Neural crest cell (in vitro differentiated cells): ENCODE measurements around the gene SPATA6L. TPM values are rescaled to one million over a fixed set of nuclear protein-coding genes. Genes with fewer than 3 reads are reported as not detected.

ENCODE experiments used
- DNase-seq: peaks from one replicate; pipeline ENCODE4 v3.0.0; 2021; ENCODE audit warnings: low read depth, mixed read lengths, low spot score
- H3K27ac Mint-ChIP-seq: one replicate; pipeline ENCODE4 v1.8.0; 2021; ENCODE audit warnings: mild to moderate bottlenecking, mixed read lengths; ENCODE audit not compliant: unreplicated experiment
- H3K27me3 Mint-ChIP-seq: 2 replicates; pipeline ENCODE4 v1.8.0; 2021; ENCODE audit warnings: low read depth, mild to moderate bottlenecking, mixed read lengths
- H3K36me3 Mint-ChIP-seq: 2 replicates; pipeline ENCODE4 v1.8.0; 2021; ENCODE audit warnings: low read depth, mild to moderate bottlenecking, mixed read lengths
- H3K4me1 Mint-ChIP-seq: 2 replicates; pipeline ENCODE4 v1.8.0; 2021; ENCODE audit warnings: mixed read lengths
- H3K4me3 Mint-ChIP-seq: one replicate; pipeline ENCODE4 v1.8.0; 2021; ENCODE audit warnings: mild to moderate bottlenecking, mixed read lengths
- H3K9me3 Mint-ChIP-seq: 2 replicates; pipeline ENCODE4 v1.8.0; 2021; ENCODE audit warnings: mixed read lengths
- CTCF ChIP-seq: fragments of 200-600 bp; sonication (generic); conservative IDR thresholded peaks from 2 replicates; pipeline ENCODE4 v1.5.0; 2021; ENCODE audit warnings: antibody characterized with exemption, mild to moderate bottlenecking
- total RNA-seq: library from RNA; stranded (reverse); gene quantifications from 2 replicates; pipeline ENCODE4 v1.2.1, GENCODE V29; 2021

The SPATA6L gene
- total RNA-seq, 1 donor from 2014 or later, result 0.44 TPM

DNA sequence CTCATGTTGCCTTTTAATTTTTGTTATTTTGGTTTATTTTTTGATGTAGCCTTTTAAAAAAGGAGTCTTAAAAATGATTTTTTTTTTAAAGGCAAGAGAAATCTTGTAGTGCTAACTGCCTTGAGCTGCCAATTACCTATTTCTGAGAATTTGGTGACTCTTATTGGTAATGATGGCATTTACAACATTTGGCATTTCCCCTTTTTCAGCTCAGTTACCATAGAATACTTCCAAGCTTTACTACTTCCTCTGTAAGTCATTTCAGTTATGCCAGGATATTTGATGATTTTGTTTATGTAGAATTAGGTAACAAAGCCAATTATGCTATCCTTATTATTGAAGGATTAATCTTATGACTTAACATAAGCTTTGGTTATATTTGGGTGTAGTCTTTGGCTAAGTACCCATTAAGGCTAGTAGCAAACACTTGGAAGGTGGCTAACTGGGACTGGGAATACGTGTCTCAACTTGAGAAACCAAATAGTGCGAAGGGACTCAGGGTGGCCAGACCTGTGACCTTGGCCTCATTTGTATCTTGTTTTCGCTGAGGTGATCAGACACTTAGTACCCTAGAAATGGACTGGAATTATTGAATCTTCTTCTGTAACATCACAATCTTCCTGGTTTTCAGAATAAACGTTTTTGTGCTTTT, 40.8 kb upstream of the SPATA6L start:
- Mint-ChIP-seq H3K4me1 (no peaks in the 10 kb centered on the region), H3K27me3 (no peaks in the 10 kb centered on the region), H3K27ac (no peak overlapping the region), H3K4me3 (no peak overlapping the region), H3K36me3 (peaks cover 13% of the 10 kb centered on the region), H3K9me3 (no peaks in the 10 kb centered on the region)
- no peak for DNase-seq
- no peak for TF ChIP-seq CTCF

DNA sequence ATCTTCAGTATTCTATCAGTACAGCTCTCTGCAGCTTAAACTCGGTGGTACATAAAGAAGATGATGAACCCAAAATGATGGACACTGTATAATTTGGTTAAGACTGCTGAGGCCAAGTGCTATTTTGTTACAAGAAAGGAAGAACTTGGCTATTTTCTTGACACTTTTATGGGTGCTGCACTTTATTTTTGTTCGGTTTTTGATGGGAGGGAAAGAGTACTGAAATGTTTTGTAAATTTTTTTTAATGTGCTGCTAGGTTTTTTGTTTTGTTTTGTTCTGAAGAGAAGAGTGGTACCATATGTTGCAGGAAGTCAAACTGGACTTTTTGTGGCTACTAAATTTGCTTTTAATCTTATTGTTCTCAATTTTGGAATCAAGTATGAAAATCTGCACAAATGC, 39.7 kb upstream of the SPATA6L start:
- no peak for TF ChIP-seq CTCF
- no peak overlapping the region for H3K27ac Mint-ChIP-seq
- H3K36me3 Mint-ChIP-seq, result peaks cover 12% of the 10 kb centered on the region
- H3K27me3 Mint-ChIP-seq, result no peaks in the 10 kb centered on the region
- H3K9me3 Mint-ChIP-seq, result no peaks in the 10 kb centered on the region
- no peak overlapping the region for H3K4me3 Mint-ChIP-seq
- no peaks in the 10 kb centered on the region for H3K4me1 Mint-ChIP-seq
- DNase-seq, result no peak

- no peak for TF ChIP-seq CTCF
- H3K4me1 Mint-ChIP-seq, result no peaks in the 10 kb centered on the region
- peaks cover 12% of the 10 kb centered on the region for H3K36me3 Mint-ChIP-seq
- H3K27me3 Mint-ChIP-seq, result no peaks in the 10 kb centered on the region
- H3K27ac Mint-ChIP-seq, result no peak overlapping the region
- no peak for DNase-seq
- H3K4me3 Mint-ChIP-seq, result no peak overlapping the region
- no peaks in the 10 kb centered on the region for H3K9me3 Mint-ChIP-seq
Observed at GRCh38 chr9:4704129-4704528, 37.8 kb upstream of the SPATA6L start.

DNA sequence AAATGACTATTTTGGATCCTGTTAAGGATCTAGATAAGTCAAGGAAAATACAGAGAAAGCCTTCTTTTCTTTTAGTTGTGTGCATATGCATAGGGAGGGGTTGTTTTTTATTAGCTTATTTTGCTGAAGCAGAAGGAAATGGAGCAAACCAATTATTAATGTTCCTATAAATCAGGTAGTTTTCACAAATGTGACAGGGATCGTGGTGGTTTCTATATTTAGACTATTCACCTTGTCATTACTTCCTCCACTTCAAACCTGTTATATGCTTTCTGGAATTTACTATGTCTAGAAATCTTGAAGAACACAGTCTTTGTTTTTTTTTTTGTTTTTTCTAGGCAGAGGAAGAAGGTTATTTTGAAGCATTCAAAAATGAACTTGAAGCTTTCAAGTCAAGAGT, 35.2 kb upstream of the SPATA6L start:
- no peaks in the 10 kb centered on the region for H3K27me3 Mint-ChIP-seq
- no peaks in the 10 kb centered on the region for H3K4me1 Mint-ChIP-seq
- H3K9me3 Mint-ChIP-seq, result no peaks in the 10 kb centered on the region
- H3K36me3 Mint-ChIP-seq, result peaks cover 7% of the 10 kb centered on the region
- H3K27ac Mint-ChIP-seq, result no peak overlapping the region
- no peak overlapping the region for H3K4me3 Mint-ChIP-seq
- TF ChIP-seq CTCF, result no peak
- no peak for DNase-seq

GRCh38 chr9:4700932-4701331, 34.7 kb upstream of the SPATA6L start:
- DNase-seq, result no peak
- peaks cover 4% of the 10 kb centered on the region for H3K36me3 Mint-ChIP-seq
- H3K27me3 Mint-ChIP-seq, result no peaks in the 10 kb centered on the region
- H3K4me1 Mint-ChIP-seq, result no peaks in the 10 kb centered on the region
- no peak overlapping the region for H3K4me3 Mint-ChIP-seq
- no peak for TF ChIP-seq CTCF
- H3K27ac Mint-ChIP-seq, result no peak overlapping the region
- no peaks in the 10 kb centered on the region for H3K9me3 Mint-ChIP-seq

DNA sequence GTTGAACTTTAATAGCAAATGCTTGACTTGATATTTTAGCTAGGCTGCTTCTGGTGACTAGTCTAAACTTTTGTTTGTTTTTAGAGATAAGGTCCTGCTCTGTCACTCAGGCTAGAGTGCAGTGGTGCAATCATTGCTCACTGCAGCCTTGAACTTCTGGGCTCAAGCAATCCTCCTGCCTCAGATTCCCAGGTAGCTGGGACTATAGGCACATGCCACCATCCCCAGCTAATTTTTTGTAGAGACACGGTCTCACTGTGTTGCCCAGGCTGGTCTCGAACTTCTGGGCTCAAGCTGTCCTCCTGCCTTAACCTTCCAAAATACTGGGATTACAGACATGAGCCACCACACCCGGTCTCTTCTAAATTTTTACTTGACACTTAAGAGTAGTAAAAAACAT, 33.8 kb upstream of the SPATA6L start:
- Mint-ChIP-seq H3K27me3 (no peaks in the 10 kb centered on the region), H3K27ac (no peak overlapping the region), H3K4me3 (no peak overlapping the region), H3K4me1 (no peaks in the 10 kb centered on the region), H3K9me3 (no peaks in the 10 kb centered on the region), H3K36me3 (peaks cover 4% of the 10 kb centered on the region)
- TF ChIP-seq CTCF, result no peak
- no peak for DNase-seq
